B cell (primary cell): ENCODE measurements around the gene SLC2A5. TPM values are rescaled to one million over a fixed set of nuclear protein-coding genes. Genes with fewer than 3 reads are reported as not detected.
A peak's percentile ranks its signal among the peaks of the same experiment; 100 is the strongest.

Source experiments
- ATAC-seq: fragments of 200-7000 bp; cut with Tn5 transposase; one replicate; pipeline ENCODE4 v1.10.0; 2021; ENCODE audit warnings: low read depth, mild to moderate bottlenecking, moderate number of reproducible peaks, moderate library complexity
- CTCF ChIA-PET: fragments of 350-600 bp; sonication (Branson Sonifier 250); formaldehyde crosslinking; loops from one replicate; lab custom pipeline; 2021; ENCODE audit warnings: antibody characterized with exemption, inconsistent platforms; lab: Charles Lee
- POLR2A ChIA-PET: fragments of 350-600 bp; sonication (Branson Sonifier 250); formaldehyde crosslinking; loops from one replicate; lab custom pipeline; 2021; ENCODE audit warnings: antibody characterized with exemption; lab: Charles Lee
- DNase-seq: peaks from one replicate; pipeline ENCODE4 v3.0.0; 2013
- H2AFZ ChIP-seq: 2 replicates; pipeline ENCODE4 v1.6.1; 2012; ENCODE audit warnings: mild to moderate bottlenecking, low read depth, low read length; ENCODE audit not compliant: insufficient read depth, poor library complexity, severe bottlenecking
- H3K27ac ChIP-seq, 2 donors: 1 replicate in 1 of 2; 2 replicates in 1 of 2; pipeline ENCODE4 v1.5.1; 2012 to 2013; ENCODE audit warnings: low read length in 2 of 2, mild to moderate bottlenecking in 2 of 2, moderate library complexity in 1 of 2
- H3K27me3 ChIP-seq, 4 experiments: fragments of 200-600 bp in 1 of 4; sonication (generic) in 1 of 4; replicated peaks in 1 of 4; 1 replicate in 2 of 4; 2 replicates in 2 of 4; pipeline versions ENCODE4 v1.6.1 to v1.7.0; 2013 to 2016; ENCODE audit warnings: low read length in 3 of 4, mild to moderate bottlenecking in 2 of 4, mixed read lengths in 1 of 4, moderate library complexity in 1 of 4; ENCODE audit not compliant: insufficient read depth in 4 of 4, control insufficient read depth in 3 of 4; ENCODE audit errors: control extremely low read depth in 1 of 4
- H3K36me3 ChIP-seq, 2 experiments: replicated peaks in 1 of 2; 1 replicate in 1 of 2; 2 replicates in 1 of 2; pipeline versions ENCODE4 v1.6.1 to v1.7.1; 2013; ENCODE audit warnings: low read length in 1 of 2; ENCODE audit not compliant: insufficient read depth in 2 of 2, control insufficient read depth in 1 of 2; ENCODE audit errors: control extremely low read depth in 1 of 2, extremely low read depth in 1 of 2
- H3K4me1 ChIP-seq, 2 donors: fragments of 200-600 bp in 1 of 2; sonication (generic) in 1 of 2; 1 replicate in 1 of 2; 2 replicates in 1 of 2; pipeline versions ENCODE4 v1.5.1 to v1.6.1; 2013 to 2017; ENCODE audit warnings: low read length in 2 of 2; ENCODE audit not compliant: control insufficient read depth in 2 of 2, insufficient read depth in 2 of 2
- H3K4me2 ChIP-seq: replicated peaks from 2 replicates; pipeline ENCODE3; 2012; ENCODE audit warnings: mild to moderate bottlenecking, low read depth, low read length; ENCODE audit not compliant: poor library complexity, severe bottlenecking
- H3K4me3 ChIP-seq, 5 experiments: fragments of 200-600 bp in 1 of 5; sonication (generic) in 1 of 5; 1 replicate in 3 of 5; 2 replicates in 2 of 5; pipeline versions ENCODE4 v1.5.1 to v1.7.0; 2011 to 2016; ENCODE audit warnings: low read length in 4 of 5, mild to moderate bottlenecking in 4 of 5, low read depth in 2 of 5, control low read depth in 1 of 5, moderate library complexity in 1 of 5; ENCODE audit not compliant: insufficient read depth in 1 of 5; ENCODE audit errors: control extremely low read depth in 1 of 5, extremely low read depth in 1 of 5
- H3K79me2 ChIP-seq: fragments of 200-600 bp; sonication (generic); one replicate; pipeline ENCODE4 v1.6.0; 2016; ENCODE audit warnings: low read length; ENCODE audit not compliant: control insufficient read depth, insufficient read depth
- H3K9ac ChIP-seq: fragments of 200-600 bp; sonication (generic); 2 replicates; pipeline ENCODE4 v1.6.1; 2017; ENCODE audit warnings: mild to moderate bottlenecking, low read length, moderate library complexity
- H3K9me3 ChIP-seq, 3 donors: one replicate each; pipeline versions ENCODE4 v1.6.1 to v1.7.1; 2013; ENCODE audit warnings: low read length in 2 of 3; ENCODE audit not compliant: control insufficient read depth in 2 of 3, insufficient read depth in 1 of 3; ENCODE audit errors: control extremely low read depth in 1 of 3
- H4K20me1 ChIP-seq: 2 replicates; pipeline ENCODE4 v1.6.0; 2012; ENCODE audit warnings: mild to moderate bottlenecking, low read length; ENCODE audit not compliant: insufficient read depth, control insufficient read depth, poor library complexity, severe bottlenecking
- H3K27ac Mint-ChIP-seq: one replicate; pipeline ENCODE4 v1.8.0; 2021; ENCODE audit warnings: mixed read lengths
- H3K27me3 Mint-ChIP-seq: one replicate; pipeline ENCODE4 v1.8.0; 2021; ENCODE audit warnings: mixed read lengths
- H3K4me1 Mint-ChIP-seq: one replicate; pipeline ENCODE4 v1.8.0; 2021; ENCODE audit warnings: mixed read lengths
- H3K4me3 Mint-ChIP-seq: one replicate; pipeline ENCODE4 v1.8.0; 2021; ENCODE audit warnings: mixed read lengths
- H3K9me3 Mint-ChIP-seq: one replicate; pipeline ENCODE4 v1.8.0; 2022; ENCODE audit warnings: mixed read lengths; ENCODE audit not compliant: insufficient read depth
- CTCF ChIP-seq: fragments of 200-600 bp; IDR thresholded peaks from one replicate; pipeline ENCODE4 v1.8.0; 2022; ENCODE audit warnings: antibody characterized with exemption, mild to moderate bottlenecking
- EZH2 ChIP-seq: IDR thresholded peaks from 2 replicates; pipeline ENCODE4 v1.6.1; 2012; ENCODE audit warnings: borderline replicate concordance, low read depth, mild to moderate bottlenecking, moderate library complexity, low read length; ENCODE audit not compliant: insufficient read depth, poor library complexity, severe bottlenecking
- WGBS: methylation state at CpG from one replicate; pipeline ENCODE4 v1.1.5; 2013; ENCODE audit warnings: missing lambda C conversion rate; ENCODE audit not compliant: insufficient coverage; 5-methylcytosine and 5-hydroxymethylcytosine counted together
- intact Hi-C: fragments of 100-400 bp; cut with micrococcal nuclease; formaldehyde crosslinking; loops from one replicate; pipeline ENCODE4 v1.10.0; 2022
- polyA plus RNA-seq: library from polyadenylated mRNA; depleted of rRNA; stranded (reverse); fragments of >200 nt; gene quantifications from 2 replicates; pipeline ENCODE4 v1.2.3, GENCODE V29; 2012
- total RNA-seq, 2 donors: library from RNA; stranded (reverse); fragments of 120-200 nt in 1 of 2; gene quantifications; 1 replicate in 1 of 2; 2 replicates in 1 of 2; pipeline versions ENCODE4 v1.2.3 to v1.2.4, GENCODE V29; 2013 to 2022

The SLC2A5 gene
- total and polyA plus RNA-seq, 2 donors (not counting 1 experiment from before 2014, with no cell fraction given): 16.7 to 29.5 TPM

- ATAC-seq: no peak
- H3K4me3 ChIP-seq: no peak overlapping the region
- ChIA-PET POLR2A (interaction anchor here (0.9 kb wide), 1 partner anchor 9 kb away, joined by 3 read pairs; no protein-coding TSS in a partner anchor), CTCF (interaction anchor here (1.3 to 2.6 kb wide), 3 partner anchors 15 to 95 kb away, joined by 3 to 9 read pairs (median 3); no protein-coding TSS in a partner anchor)
- DNase-seq: no peak
- 33% methylated on average over 6 of the region's 7 CpGs for WGBS
- H3K27me3 Mint-ChIP-seq: peaks cover 20% of the 10 kb centered on the region
- H3K9me3 Mint-ChIP-seq: no peaks in the 10 kb centered on the region
- peak overlapping the region; percentile 52 for H2AFZ ChIP-seq
- no peak overlapping the region for H3K4me2 ChIP-seq
- H3K27ac ChIP-seq: no peak overlapping the region
- H3K4me1 Mint-ChIP-seq: peaks cover 44% of the 10 kb centered on the region
- TF ChIP-seq CTCF (no peak), EZH2 (no peak)
- H3K79me2 ChIP-seq: no peaks in the 10 kb centered on the region
- intact Hi-C loops: no loop called here
- peaks cover 38 to 43% of the 10 kb centered on the region in 2 donors for H3K4me1 ChIP-seq
- H3K4me3 Mint-ChIP-seq: no peak overlapping the region
- no peak overlapping the region for H3K27ac Mint-ChIP-seq
- H3K9ac ChIP-seq: no peak overlapping the region
- no peaks in the 10 kb centered on the region for H3K36me3 ChIP-seq
- peaks cover 0 to 7% (median 0%) of the 10 kb centered on the region in 3 donors for H3K9me3 ChIP-seq
- H3K27me3 ChIP-seq: no peaks in the 10 kb centered on the region
- no peaks in the 10 kb centered on the region for H4K20me1 ChIP-seq
Measured at GRCh38 chr1:9085306-9085940, 16.0 kb upstream of the SLC2A5 start.

- Histone ChIP-seq H3K79me2 (no peaks in the 10 kb centered on the region), H3K4me3 (no peak overlapping the region), H3K4me2 (peak overlapping the region; percentile 30), H2AFZ (peak overlapping the region; percentile 52), H3K4me1 (peaks cover 43 to 49% of the 10 kb centered on the region in 2 donors), H3K9me3 (peaks cover 0 to 7% (median 0%) of the 10 kb centered on the region in 3 donors), H3K27ac (no peak overlapping the region), H4K20me1 (no peaks in the 10 kb centered on the region), H3K9ac (no peak overlapping the region), H3K27me3 (no peaks in the 10 kb centered on the region), H3K36me3 (no peaks in the 10 kb centered on the region)
- 42% methylated on average over 7 of the region's 8 CpGs for WGBS
- no peaks in the 10 kb centered on the region for H3K9me3 Mint-ChIP-seq
- H3K27ac Mint-ChIP-seq: no peak overlapping the region
- intact Hi-C loops: no loop called here
- DNase-seq: no peak
- CTCF ChIA-PET: interaction anchor here (1.3 to 2.6 kb wide), 3 partner anchors 16 to 96 kb away, joined by 3 to 9 read pairs (median 3); no protein-coding TSS in a partner anchor
- peaks cover 23% of the 10 kb centered on the region for H3K27me3 Mint-ChIP-seq
- POLR2A ChIA-PET: no interaction called here
- H3K4me1 Mint-ChIP-seq: peaks cover 49% of the 10 kb centered on the region
- ATAC-seq: no peak
- no peak overlapping the region for H3K4me3 Mint-ChIP-seq
- TF ChIP-seq EZH2: no peak
- TF ChIP-seq CTCF: no peak
Measured at GRCh38 chr1:9084906-9085305, 15.5 kb upstream of the SLC2A5 start.
